DND-41 (cell line): ENCODE measurements around the gene CD69.

ENCODE experiments used
- EZH2 ChIP-seq: IDR thresholded peaks from 3 replicates; pipeline ENCODE4 v1.6.1; 2012; ENCODE audit warnings: borderline replicate concordance, low read depth, mild to moderate bottlenecking, moderate library complexity, low read length, inconsistent platforms; ENCODE audit not compliant: severe bottlenecking
- TF ChIP-seq, protein P1 (sequence below): IDR thresholded peaks from 2 replicates; pipeline ENCODE4 v1.5.1; 2012; ENCODE audit warnings: borderline replicate concordance, low read length, moderate library complexity, mild to moderate bottlenecking; ENCODE audit not compliant: poor library complexity, severe bottlenecking; ENCODE audit errors: extremely low read depth

GRCh38 chr12:9736936-9737705 lies 23.6 kb downstream of the CD69 start:
- TF ChIP-seq, protein P1, sequence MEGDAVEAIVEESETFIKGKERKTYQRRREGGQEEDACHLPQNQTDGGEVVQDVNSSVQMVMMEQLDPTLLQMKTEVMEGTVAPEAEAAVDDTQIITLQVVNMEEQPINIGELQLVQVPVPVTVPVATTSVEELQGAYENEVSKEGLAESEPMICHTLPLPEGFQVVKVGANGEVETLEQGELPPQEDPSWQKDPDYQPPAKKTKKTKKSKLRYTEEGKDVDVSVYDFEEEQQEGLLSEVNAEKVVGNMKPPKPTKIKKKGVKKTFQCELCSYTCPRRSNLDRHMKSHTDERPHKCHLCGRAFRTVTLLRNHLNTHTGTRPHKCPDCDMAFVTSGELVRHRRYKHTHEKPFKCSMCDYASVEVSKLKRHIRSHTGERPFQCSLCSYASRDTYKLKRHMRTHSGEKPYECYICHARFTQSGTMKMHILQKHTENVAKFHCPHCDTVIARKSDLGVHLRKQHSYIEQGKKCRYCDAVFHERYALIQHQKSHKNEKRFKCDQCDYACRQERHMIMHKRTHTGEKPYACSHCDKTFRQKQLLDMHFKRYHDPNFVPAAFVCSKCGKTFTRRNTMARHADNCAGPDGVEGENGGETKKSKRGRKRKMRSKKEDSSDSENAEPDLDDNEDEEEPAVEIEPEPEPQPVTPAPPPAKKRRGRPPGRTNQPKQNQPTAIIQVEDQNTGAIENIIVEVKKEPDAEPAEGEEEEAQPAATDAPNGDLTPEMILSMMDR: no peak
- TF ChIP-seq EZH2: no peak
